GM23338 (cell line): ENCODE results near the gene VDAC1. TPM values are rescaled to one million over a fixed set of nuclear protein-coding genes. Genes with fewer than 3 reads are reported as not detected.
A peak's percentile ranks its signal among the peaks of the same experiment; 100 is the strongest.

Source experiments
- ATAC-seq: fragments of 200-7000 bp; cut with Tn5 transposase; 3 replicates; pipeline ENCODE4 v1.9.1; 2020
- DNase-seq: peaks from one replicate; pipeline ENCODE4 v3.0.0-alpha.2; 2015; ENCODE audit warnings: low spot score
- H2AFZ ChIP-seq: fragments of 200-600 bp; sonication (generic); 2 replicates; pipeline ENCODE4 v1.8.0; 2016; ENCODE audit warnings: antibody characterized with exemption, mild to moderate bottlenecking, moderate library complexity
- H3F3A ChIP-seq: fragments of 200-600 bp; sonication (generic); replicated peaks from 2 replicates; pipeline ENCODE4 v1.8.0; 2017; ENCODE audit warnings: antibody characterized with exemption, mixed run types, low read depth
- H3K27ac ChIP-seq: fragments of 200-600 bp; sonication (generic); 2 replicates; pipeline ENCODE4 v1.6.1; 2016; ENCODE audit warnings: low read depth
- H3K27me3 ChIP-seq: fragments of 200-600 bp; sonication (generic); 2 replicates; pipeline ENCODE4 v1.8.0; 2016; ENCODE audit warnings: mild to moderate bottlenecking, mixed run types, moderate library complexity; ENCODE audit not compliant: insufficient read depth
- H3K36me3 ChIP-seq: fragments of 200-600 bp; sonication (generic); 2 replicates; pipeline ENCODE4 v1.8.0; 2016; ENCODE audit warnings: mild to moderate bottlenecking; ENCODE audit not compliant: insufficient read depth
- H3K4me1 ChIP-seq: fragments of 200-600 bp; sonication (generic); 2 replicates; pipeline ENCODE4 v1.8.0; 2016; ENCODE audit warnings: mild to moderate bottlenecking, moderate library complexity; ENCODE audit not compliant: insufficient read depth
- H3K4me2 ChIP-seq: fragments of 200-600 bp; sonication (generic); 2 replicates; pipeline ENCODE4 v1.7.1; 2017; ENCODE audit warnings: mixed run types
- H3K4me3 ChIP-seq: fragments of 200-600 bp; sonication (generic); 2 replicates; pipeline ENCODE4 v1.6.1; 2016; ENCODE audit warnings: mixed run types
- H3K79me2 ChIP-seq: fragments of 200-600 bp; sonication (generic); replicated peaks from 2 replicates; pipeline ENCODE4 v1.8.0; 2017; ENCODE audit warnings: mild to moderate bottlenecking; ENCODE audit not compliant: insufficient read depth
- H3K9me2 ChIP-seq: fragments of 200-600 bp; sonication (generic); 2 replicates; pipeline ENCODE4 v1.8.0; 2017; ENCODE audit not compliant: insufficient read depth
- H4K20me1 ChIP-seq: fragments of 200-600 bp; sonication (generic); replicated peaks from 2 replicates; pipeline ENCODE4 v1.8.0; 2017; ENCODE audit warnings: mild to moderate bottlenecking; ENCODE audit not compliant: insufficient read depth
- H3K27ac Mint-ChIP-seq: 2 replicates; pipeline ENCODE4 v1.8.0; 2020; ENCODE audit warnings: inconsistent platforms, mild to moderate bottlenecking, moderate library complexity, mixed read lengths
- H3K27me3 Mint-ChIP-seq: 3 replicates; pipeline ENCODE4 v1.8.0; 2022; ENCODE audit warnings: low read depth, mild to moderate bottlenecking, moderate library complexity, mixed read lengths, inconsistent platforms; ENCODE audit not compliant: insufficient read depth, poor library complexity
- H3K36me3 Mint-ChIP-seq: 3 replicates; pipeline ENCODE4 v1.8.0; 2021; ENCODE audit warnings: low read depth, mild to moderate bottlenecking, inconsistent platforms, moderate library complexity, mixed read lengths
- H3K4me1 Mint-ChIP-seq: 3 replicates; pipeline ENCODE4 v1.8.0; 2020; ENCODE audit warnings: mild to moderate bottlenecking, inconsistent platforms, mixed read lengths
- H3K4me3 Mint-ChIP-seq: 3 replicates; pipeline ENCODE4 v1.8.0; 2021; ENCODE audit warnings: moderate library complexity, mild to moderate bottlenecking, inconsistent platforms, mixed read lengths
- H3K9me3 Mint-ChIP-seq: 3 replicates; pipeline ENCODE4 v1.8.0; 2020; ENCODE audit warnings: moderate library complexity, mild to moderate bottlenecking, inconsistent platforms, mixed read lengths
- CREB1 ChIP-seq: fragments of 250-450 bp; sonication (Bioruptor Pico); IDR thresholded peaks from 2 replicates; pipeline ENCODE4 v1.5.0; 2020; ENCODE audit warnings: low read depth, mild to moderate bottlenecking, moderate library complexity
- EZH2 ChIP-seq: fragments of 200-600 bp; sonication (generic); IDR thresholded peaks from one replicate; pipeline ENCODE4 v1.8.0; 2017; ENCODE audit warnings: antibody characterized with exemption, mild to moderate bottlenecking, low read depth; ENCODE audit not compliant: unreplicated experiment
- EZH2phosphoT487 ChIP-seq: fragments of 200-600 bp; sonication (generic); IDR thresholded peaks from one replicate; pipeline ENCODE4 v1.8.1; 2018; ENCODE audit warnings: antibody characterized with exemption; ENCODE audit not compliant: unreplicated experiment
- JUNB ChIP-seq: IDR thresholded peaks from one replicate; pipeline ENCODE4 v1.6.1; 2016; ENCODE audit warnings: antibody characterized with exemption; ENCODE audit not compliant: unreplicated experiment
- NANOG ChIP-seq: IDR thresholded peaks from 2 replicates; pipeline ENCODE4 v1.6.1; 2016; ENCODE audit warnings: antibody characterized with exemption, borderline replicate concordance
- POLR2AphosphoS5 ChIP-seq: IDR thresholded peaks from 2 replicates; pipeline ENCODE4 v1.6.1; 2016; ENCODE audit warnings: antibody characterized with exemption, low read depth
- STAT1 ChIP-seq: IDR thresholded peaks from one replicate; pipeline ENCODE4 v1.6.1; 2016; ENCODE audit warnings: antibody characterized with exemption; ENCODE audit not compliant: unreplicated experiment
- ZNF114 ChIP-seq: fragments of 250-450 bp; sonication (Bioruptor Pico); IDR thresholded peaks from 2 replicates; pipeline ENCODE4 v1.5.0; 2020; ENCODE audit warnings: mild to moderate bottlenecking, moderate library complexity
- ZNF331 ChIP-seq: fragments of 250-450 bp; sonication (Bioruptor Pico); IDR thresholded peaks from 2 replicates; pipeline ENCODE4 v1.5.0; 2020; ENCODE audit warnings: low read depth, mild to moderate bottlenecking, moderate library complexity
- polyA plus RNA-seq: library from polyadenylated mRNA; unstranded; fragments of >200 nt; fragmentation: Nextera tagmentation; extraction: Ambion mirVana; gene quantifications from 2 replicates; pipeline ENCODE4 v1.2.1, GENCODE V29; 2016
- total RNA-seq: library from RNA; depleted of rRNA; stranded (reverse); fragments of >200 nt; shearing (Covaris generic); gene quantifications from 2 replicates; pipeline ENCODE4 v1.2.3, GENCODE V29; 2014
- TF ChIP-seq, protein P1 (sequence below): IDR thresholded peaks from 2 replicates; pipeline ENCODE4 v1.6.1; 2016; ENCODE audit warnings: antibody characterized with exemption
- TF ChIP-seq, protein P2 (sequence below), 2 experiments: fragments of 200-600 bp in 1 of 2; sonication (generic) in 1 of 2; conservative IDR thresholded peaks; 2 replicates each; pipeline versions ENCODE4 v1.5.1 to v1.6.1; 2016 to 2017; ENCODE audit warnings: antibody characterized with exemption in 2 of 2, low read depth in 2 of 2, mild to moderate bottlenecking in 2 of 2, moderate library complexity in 1 of 2
- TF ChIP-seq, protein P3 (sequence below): fragments of 250-450 bp; sonication (Bioruptor Pico); IDR thresholded peaks from 2 replicates; pipeline ENCODE4 v1.5.0; 2020; ENCODE audit warnings: mild to moderate bottlenecking, moderate library complexity

VDAC1 gene
- total and polyA plus RNA-seq, 2 experiments from 2014 or later: 300 to 329 TPM

DNA sequence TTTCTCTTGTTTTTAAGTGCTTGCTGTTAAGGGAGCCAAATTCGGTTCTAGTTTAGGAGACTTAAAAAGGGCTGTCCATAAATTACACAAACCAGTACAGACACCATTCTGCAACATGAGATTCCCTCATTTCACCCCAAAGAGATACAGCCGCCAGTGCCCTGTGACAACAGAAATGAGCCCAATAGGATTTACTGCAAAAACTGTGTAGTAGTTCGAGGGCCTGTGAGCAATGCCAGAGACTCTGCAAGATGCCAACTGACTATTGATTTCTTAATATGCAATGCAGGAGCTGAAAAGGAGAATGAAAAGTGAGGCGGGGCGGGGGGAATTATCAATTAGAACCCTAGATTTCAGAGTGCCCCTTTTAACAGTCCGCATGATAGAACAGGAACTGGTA lies 30.6 kb downstream of the VDAC1 start (continued):
- no peak for TF ChIP-seq POLR2AphosphoS5
- no peak for TF ChIP-seq JUNB
- TF ChIP-seq, protein P1, sequence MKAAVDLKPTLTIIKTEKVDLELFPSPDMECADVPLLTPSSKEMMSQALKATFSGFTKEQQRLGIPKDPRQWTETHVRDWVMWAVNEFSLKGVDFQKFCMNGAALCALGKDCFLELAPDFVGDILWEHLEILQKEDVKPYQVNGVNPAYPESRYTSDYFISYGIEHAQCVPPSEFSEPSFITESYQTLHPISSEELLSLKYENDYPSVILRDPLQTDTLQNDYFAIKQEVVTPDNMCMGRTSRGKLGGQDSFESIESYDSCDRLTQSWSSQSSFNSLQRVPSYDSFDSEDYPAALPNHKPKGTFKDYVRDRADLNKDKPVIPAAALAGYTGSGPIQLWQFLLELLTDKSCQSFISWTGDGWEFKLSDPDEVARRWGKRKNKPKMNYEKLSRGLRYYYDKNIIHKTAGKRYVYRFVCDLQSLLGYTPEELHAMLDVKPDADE: no peak

DNA sequence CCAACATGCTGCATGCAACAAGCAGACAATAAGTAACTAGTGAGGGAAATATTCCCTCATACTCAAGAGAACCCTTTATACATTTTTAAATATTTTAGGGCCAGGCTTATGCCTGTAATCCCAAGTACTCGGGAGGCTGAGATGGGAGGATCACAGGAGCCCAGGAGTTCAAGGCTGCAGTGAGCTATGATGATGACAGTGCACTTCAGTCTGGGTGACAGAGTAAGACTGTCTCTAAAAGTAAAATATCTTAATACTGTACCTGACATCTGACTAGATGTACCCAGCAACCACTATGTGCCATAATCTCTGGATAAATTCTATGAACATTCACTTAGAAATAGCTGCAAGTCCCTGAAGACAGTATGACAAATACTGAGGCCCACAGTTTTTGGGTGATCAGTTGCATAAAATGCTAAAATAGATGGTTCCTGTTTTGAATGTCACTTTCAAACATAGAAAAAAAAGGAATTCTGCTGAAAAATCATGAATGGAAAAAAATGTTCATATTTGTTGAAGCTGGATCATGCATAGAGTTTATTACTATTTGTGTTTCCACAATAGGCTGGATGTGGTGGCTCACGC lies 34.4 kb downstream of the VDAC1 start:
- no peak for TF ChIP-seq ZNF114 (CRISPR knock-in tag)
- TF ChIP-seq EZH2phosphoT487: no peak
- no peak for TF ChIP-seq ZNF331 (CRISPR knock-in tag)
- TF ChIP-seq CREB1 (CRISPR knock-in tag): no peak
- TF ChIP-seq, protein P2, sequence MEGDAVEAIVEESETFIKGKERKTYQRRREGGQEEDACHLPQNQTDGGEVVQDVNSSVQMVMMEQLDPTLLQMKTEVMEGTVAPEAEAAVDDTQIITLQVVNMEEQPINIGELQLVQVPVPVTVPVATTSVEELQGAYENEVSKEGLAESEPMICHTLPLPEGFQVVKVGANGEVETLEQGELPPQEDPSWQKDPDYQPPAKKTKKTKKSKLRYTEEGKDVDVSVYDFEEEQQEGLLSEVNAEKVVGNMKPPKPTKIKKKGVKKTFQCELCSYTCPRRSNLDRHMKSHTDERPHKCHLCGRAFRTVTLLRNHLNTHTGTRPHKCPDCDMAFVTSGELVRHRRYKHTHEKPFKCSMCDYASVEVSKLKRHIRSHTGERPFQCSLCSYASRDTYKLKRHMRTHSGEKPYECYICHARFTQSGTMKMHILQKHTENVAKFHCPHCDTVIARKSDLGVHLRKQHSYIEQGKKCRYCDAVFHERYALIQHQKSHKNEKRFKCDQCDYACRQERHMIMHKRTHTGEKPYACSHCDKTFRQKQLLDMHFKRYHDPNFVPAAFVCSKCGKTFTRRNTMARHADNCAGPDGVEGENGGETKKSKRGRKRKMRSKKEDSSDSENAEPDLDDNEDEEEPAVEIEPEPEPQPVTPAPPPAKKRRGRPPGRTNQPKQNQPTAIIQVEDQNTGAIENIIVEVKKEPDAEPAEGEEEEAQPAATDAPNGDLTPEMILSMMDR (conservative IDR thresholded peaks at IDR 0.05; ENCODE audit: low read depth in 2 of 2): no peak
- no peak for TF ChIP-seq NANOG
- TF ChIP-seq JUNB: no peak
- TF ChIP-seq STAT1: no peak
- TF ChIP-seq EZH2: no peak
- TF ChIP-seq, protein P3, sequence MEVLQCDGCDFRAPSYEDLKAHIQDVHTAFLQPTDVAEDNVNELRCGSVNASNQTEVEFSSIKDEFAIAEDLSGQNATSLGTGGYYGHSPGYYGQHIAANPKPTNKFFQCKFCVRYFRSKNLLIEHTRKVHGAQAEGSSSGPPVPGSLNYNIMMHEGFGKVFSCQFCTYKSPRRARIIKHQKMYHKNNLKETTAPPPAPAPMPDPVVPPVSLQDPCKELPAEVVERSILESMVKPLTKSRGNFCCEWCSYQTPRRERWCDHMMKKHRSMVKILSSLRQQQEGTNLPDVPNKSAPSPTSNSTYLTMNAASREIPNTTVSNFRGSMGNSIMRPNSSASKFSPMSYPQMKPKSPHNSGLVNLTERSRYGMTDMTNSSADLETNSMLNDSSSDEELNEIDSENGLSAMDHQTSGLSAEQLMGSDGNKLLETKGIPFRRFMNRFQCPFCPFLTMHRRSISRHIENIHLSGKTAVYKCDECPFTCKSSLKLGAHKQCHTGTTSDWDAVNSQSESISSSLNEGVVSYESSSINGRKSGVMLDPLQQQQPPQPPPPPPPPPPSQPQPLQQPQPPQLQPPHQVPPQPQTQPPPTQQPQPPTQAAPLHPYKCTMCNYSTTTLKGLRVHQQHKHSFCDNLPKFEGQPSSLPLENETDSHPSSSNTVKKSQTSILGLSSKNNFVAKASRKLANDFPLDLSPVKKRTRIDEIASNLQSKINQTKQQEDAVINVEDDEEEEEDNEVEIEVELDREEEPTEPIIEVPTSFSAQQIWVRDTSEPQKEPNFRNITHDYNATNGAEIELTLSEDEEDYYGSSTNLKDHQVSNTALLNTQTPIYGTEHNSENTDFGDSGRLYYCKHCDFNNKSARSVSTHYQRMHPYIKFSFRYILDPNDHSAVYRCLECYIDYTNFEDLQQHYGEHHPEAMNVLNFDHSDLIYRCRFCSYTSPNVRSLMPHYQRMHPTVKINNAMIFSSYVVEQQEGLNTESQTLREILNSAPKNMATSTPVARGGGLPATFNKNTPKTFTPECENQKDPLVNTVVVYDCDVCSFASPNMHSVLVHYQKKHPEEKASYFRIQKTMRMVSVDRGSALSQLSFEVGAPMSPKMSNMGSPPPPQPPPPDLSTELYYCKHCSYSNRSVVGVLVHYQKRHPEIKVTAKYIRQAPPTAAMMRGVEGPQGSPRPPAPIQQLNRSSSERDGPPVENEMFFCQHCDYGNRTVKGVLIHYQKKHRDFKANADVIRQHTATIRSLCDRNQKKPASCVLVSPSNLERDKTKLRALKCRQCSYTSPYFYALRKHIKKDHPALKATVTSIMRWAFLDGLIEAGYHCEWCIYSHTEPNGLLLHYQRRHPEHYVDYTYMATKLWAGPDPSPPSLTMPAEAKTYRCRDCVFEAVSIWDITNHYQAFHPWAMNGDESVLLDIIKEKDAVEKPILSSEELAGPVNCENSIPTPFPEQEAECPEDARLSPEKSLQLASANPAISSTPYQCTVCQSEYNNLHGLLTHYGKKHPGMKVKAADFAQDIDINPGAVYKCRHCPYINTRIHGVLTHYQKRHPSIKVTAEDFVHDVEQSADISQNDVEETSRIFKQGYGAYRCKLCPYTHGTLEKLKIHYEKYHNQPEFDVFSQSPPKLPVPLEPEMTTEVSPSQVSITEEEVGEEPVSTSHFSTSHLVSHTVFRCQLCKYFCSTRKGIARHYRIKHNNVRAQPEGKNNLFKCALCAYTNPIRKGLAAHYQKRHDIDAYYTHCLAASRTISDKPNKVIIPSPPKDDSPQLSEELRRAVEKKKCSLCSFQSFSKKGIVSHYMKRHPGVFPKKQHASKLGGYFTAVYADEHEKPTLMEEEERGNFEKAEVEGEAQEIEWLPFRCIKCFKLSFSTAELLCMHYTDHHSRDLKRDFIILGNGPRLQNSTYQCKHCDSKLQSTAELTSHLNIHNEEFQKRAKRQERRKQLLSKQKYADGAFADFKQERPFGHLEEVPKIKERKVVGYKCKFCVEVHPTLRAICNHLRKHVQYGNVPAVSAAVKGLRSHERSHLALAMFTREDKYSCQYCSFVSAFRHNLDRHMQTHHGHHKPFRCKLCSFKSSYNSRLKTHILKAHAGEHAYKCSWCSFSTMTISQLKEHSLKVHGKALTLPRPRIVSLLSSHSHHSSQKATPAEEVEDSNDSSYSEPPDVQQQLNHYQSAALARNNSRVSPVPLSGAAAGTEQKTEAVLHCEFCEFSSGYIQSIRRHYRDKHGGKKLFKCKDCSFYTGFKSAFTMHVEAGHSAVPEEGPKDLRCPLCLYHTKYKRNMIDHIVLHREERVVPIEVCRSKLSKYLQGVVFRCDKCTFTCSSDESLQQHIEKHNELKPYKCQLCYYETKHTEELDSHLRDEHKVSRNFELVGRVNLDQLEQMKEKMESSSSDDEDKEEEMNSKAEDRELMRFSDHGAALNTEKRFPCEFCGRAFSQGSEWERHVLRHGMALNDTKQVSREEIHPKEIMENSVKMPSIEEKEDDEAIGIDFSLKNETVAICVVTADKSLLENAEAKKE (CRISPR knock-in tag): no peak
- TF ChIP-seq POLR2AphosphoS5: no peak
- peak overlapping the region; percentile 38; the same call in 1 of the 2 replicates for H3K27ac Mint-ChIP-seq
- ATAC-seq: no peak

More for the DNA sequence above, 34.4 kb downstream of the VDAC1 start:
- H2AFZ ChIP-seq: no peak overlapping the region
- 0 out of 3 replicates have a peak overlapping the region, but pooled peaks have one; percentile 97 for H3K4me3 Mint-ChIP-seq
- H3K27me3 Mint-ChIP-seq: peaks cover 14% of the 10 kb centered on the region
- no peak overlapping the region; the same call in 1 of the 2 replicates for H3K27ac ChIP-seq
- peaks cover 25% of the 10 kb centered on the region for H3K79me2 ChIP-seq
- no peak overlapping the region for H3K4me2 ChIP-seq
- H3K4me3 ChIP-seq: no peak overlapping the region
- no peak for DNase-seq
- H4K20me1 ChIP-seq: peaks cover 11% of the 10 kb centered on the region
- peaks cover 37% of the 10 kb centered on the region for H3K36me3 Mint-ChIP-seq
- no peaks in the 10 kb centered on the region for H3K9me2 ChIP-seq
- H3K36me3 ChIP-seq: peaks cover 40% of the 10 kb centered on the region
- H3K9me3 Mint-ChIP-seq: no peaks in the 10 kb centered on the region
- H3K27me3 ChIP-seq: no peaks in the 10 kb centered on the region
- peaks cover 11% of the 10 kb centered on the region; the same call in 1 of the 2 replicates for H3F3A ChIP-seq
- H3K4me1 ChIP-seq: no peaks in the 10 kb centered on the region; the same call in 1 of the 2 replicates
- peaks cover 11% of the 10 kb centered on the region; the same call in 2 of the 3 replicates for H3K4me1 Mint-ChIP-seq
